ENCODE measurements around the gene PCDHGA7.
"Not testable (repeated sequence)": the region's sequence is repeated elsewhere in the genome, so short reads cannot be mapped to it uniquely, and the experiment has no call there.

- TF ChIP-seq CTCF (IDR thresholded peaks at IDR 0.05): peak; percentile 70; the same call in 1 of the 2 replicates
- TF ChIP-seq RELA (CRISPR knock-in tag; IDR thresholded peaks at IDR 0.05; ENCODE audit: borderline replicate concordance); ESRRA (CRISPR knock-in tag; IDR thresholded peaks at IDR 0.05; ENCODE audit: borderline replicate concordance); KAT7 (CRISPR knock-in tag; IDR thresholded peaks at IDR 0.05; ENCODE audit: borderline replicate concordance); ZMAT4 (CRISPR knock-in tag; IDR thresholded peaks at IDR 0.05); USF2 (CRISPR knock-in tag; IDR thresholded peaks at IDR 0.05); ATF2 (CRISPR knock-in tag; IDR thresholded peaks at IDR 0.05; ENCODE audit: borderline replicate concordance, low read depth); ATF3 (CRISPR knock-in tag; conservative IDR thresholded peaks at IDR 0.05); FOXK1 (CRISPR knock-in tag; IDR thresholded peaks at IDR 0.05); MAX (CRISPR knock-in tag; IDR thresholded peaks at IDR 0.05); CDX4 (CRISPR knock-in tag; IDR thresholded peaks at IDR 0.05; ENCODE audit: borderline replicate concordance): not testable (repeated sequence)
Measured at GRCh38 chr5:141417494-141418172, 35.1 kb downstream of the PCDHGA7 start, which contains the start of gene PCDHGB7.

Data from WTC11 (cell line).